Esophagus (tissue), 2 donors: Measurements from ENCODE around the gene MMP14. TPM values are rescaled to one million over a fixed set of nuclear protein-coding genes. Genes with fewer than 3 reads are reported as not detected.
"Not testable (repeated sequence)": the region's sequence is repeated elsewhere in the genome, so short reads cannot be mapped to it uniquely, and the experiment has no call there.

Experiments
- H3K27ac ChIP-seq, 2 donors: one replicate each; pipeline ENCODE4 v1.5.1; 2013; ENCODE audit warnings: low read depth in 2 of 2, mild to moderate bottlenecking in 2 of 2, inconsistent platforms in 1 of 2, low read length in 1 of 2, moderate library complexity in 1 of 2
- H3K27me3 ChIP-seq, 2 donors: one replicate each; pipeline ENCODE4 v1.6.1; 2013; ENCODE audit warnings: low read length in 2 of 2, control low read depth in 1 of 2, mild to moderate bottlenecking in 1 of 2; ENCODE audit not compliant: insufficient read depth in 2 of 2, control insufficient read depth in 1 of 2
- H3K36me3 ChIP-seq, 2 donors: one replicate each; pipeline ENCODE4 v1.6.1; 2013; ENCODE audit warnings: low read length in 1 of 2; ENCODE audit not compliant: control insufficient read depth in 2 of 2, insufficient read depth in 2 of 2
- H3K4me1 ChIP-seq, 2 donors: one replicate each; pipeline ENCODE4 v1.6.1; 2013; ENCODE audit warnings: low read length in 1 of 2; ENCODE audit not compliant: control insufficient read depth in 2 of 2, insufficient read depth in 2 of 2
- H3K4me3 ChIP-seq, 2 donors: one replicate each; pipeline ENCODE4 v1.5.1; 2013; ENCODE audit warnings: low read length in 2 of 2, mild to moderate bottlenecking in 2 of 2, low read depth in 1 of 2, moderate library complexity in 1 of 2
- H3K9me3 ChIP-seq, 2 donors: one replicate each; pipeline ENCODE4 v1.6.1; 2013; ENCODE audit warnings: mild to moderate bottlenecking in 2 of 2, low read depth in 1 of 2, low read length in 1 of 2, moderate library complexity in 1 of 2; ENCODE audit not compliant: control insufficient read depth in 2 of 2, insufficient read depth in 1 of 2
- WGBS, 2 donors: extraction: QIAGEN DNeasy Blood & Tissue Kit; methylation state at CpG; one replicate each; pipeline ENCODE4 v1.1.7; 2013; 5-methylcytosine and 5-hydroxymethylcytosine counted together
- polyA plus RNA-seq, 2 donors: library from polyadenylated mRNA; stranded (reverse); fragments of 200-250 nt; gene quantifications; one replicate each; pipeline ENCODE4 v1.2.3, GENCODE V29; 2013
- donor health status: healthy with polysubstance abuse.
- donor health status: Bipolar disorder and iron deficiency.

The MMP14 gene
- polyA plus RNA-seq, 2 donors, result 54.1 to 81.6 TPM

DNA sequence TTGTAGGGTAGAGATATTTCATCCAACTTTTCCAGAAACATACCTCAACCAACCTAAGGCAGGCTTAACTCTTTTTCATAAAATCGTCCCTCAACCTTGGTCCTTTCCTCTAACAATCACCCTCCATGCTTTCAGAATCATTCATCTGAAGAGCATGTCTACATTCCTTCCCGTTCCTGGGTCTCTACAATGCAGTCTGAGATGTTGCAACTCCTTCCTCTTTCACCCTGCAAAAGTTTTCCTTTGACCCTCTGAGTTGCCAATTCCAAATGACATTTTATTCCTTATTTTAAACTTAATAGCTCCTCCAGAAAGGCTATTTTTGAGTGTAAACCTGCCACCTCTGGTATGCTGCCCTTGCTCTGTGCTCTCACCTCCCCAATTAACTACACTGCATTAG is 37.9 kb upstream of the MMP14 start:
- Histone ChIP-seq H3K4me3 (no peak overlapping the region), H3K9me3 (no peaks in the 10 kb centered on the region), H3K27me3 (no peaks in the 10 kb centered on the region), H3K4me1 (no peaks in the 10 kb centered on the region), H3K36me3 (no peaks in the 10 kb centered on the region), H3K27ac (no peak overlapping the region)
- 47% methylated on average over 2 of the region's 2 CpGs for WGBS, 2 donors

DNA sequence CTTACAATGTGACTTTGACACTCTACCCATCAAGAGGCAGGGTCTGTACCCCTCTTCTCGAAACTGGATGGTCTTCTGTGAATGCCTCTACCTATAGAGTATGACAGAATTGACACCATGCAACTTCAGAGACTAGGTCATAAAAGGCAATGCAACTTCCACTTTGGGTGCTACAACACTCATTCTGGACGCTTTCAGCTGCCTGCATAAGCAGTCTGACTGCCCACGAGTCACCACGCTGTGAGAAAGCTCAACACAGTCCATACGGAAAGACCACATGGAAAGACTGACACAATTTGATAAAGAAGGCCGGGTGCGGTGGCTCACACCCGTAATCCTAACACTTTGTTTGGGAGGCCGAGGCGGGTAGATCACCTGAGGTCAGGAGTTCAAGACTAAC is 36.0 kb upstream of the MMP14 start:
- Histone ChIP-seq H3K4me1 (no peaks in the 10 kb centered on the region), H3K4me3 (no peak overlapping the region), H3K27me3 (no peaks in the 10 kb centered on the region), H3K27ac (no peak overlapping the region), H3K36me3 (no peaks in the 10 kb centered on the region), H3K9me3 (no peaks in the 10 kb centered on the region)
- WGBS, 2 donors, result 79 to 91% methylated on average over 10 of the region's 10 CpGs

DNA sequence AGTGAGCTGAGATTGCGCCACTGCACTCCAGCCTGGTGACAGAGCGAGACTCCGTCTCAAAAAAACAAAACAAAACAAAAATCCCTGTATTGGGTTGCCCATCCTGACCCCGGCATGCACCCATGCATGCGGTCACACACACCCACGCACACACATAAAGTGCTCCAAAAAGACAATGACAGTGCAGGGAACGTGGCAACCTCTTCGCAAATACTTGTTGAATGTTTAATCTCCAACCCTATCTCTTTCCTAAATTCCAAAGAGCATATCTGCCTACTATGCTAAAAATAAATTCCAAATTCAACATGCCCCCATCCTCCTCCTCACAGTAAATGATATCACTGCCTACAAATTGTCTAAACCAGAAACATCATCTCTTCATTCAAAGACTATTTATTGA is 34.7 kb upstream of the MMP14 start:
- 82 to 86% methylated on average over 8 of the region's 8 CpGs for WGBS, 2 donors
- no peaks in the 10 kb centered on the region for H3K27me3 ChIP-seq
- H3K4me3 ChIP-seq, result no peak overlapping the region
- no peaks in the 10 kb centered on the region for H3K4me1 ChIP-seq
- H3K9me3 ChIP-seq, result no peaks in the 10 kb centered on the region
- H3K27ac ChIP-seq, result no peak overlapping the region
- no peaks in the 10 kb centered on the region for H3K36me3 ChIP-seq

DNA sequence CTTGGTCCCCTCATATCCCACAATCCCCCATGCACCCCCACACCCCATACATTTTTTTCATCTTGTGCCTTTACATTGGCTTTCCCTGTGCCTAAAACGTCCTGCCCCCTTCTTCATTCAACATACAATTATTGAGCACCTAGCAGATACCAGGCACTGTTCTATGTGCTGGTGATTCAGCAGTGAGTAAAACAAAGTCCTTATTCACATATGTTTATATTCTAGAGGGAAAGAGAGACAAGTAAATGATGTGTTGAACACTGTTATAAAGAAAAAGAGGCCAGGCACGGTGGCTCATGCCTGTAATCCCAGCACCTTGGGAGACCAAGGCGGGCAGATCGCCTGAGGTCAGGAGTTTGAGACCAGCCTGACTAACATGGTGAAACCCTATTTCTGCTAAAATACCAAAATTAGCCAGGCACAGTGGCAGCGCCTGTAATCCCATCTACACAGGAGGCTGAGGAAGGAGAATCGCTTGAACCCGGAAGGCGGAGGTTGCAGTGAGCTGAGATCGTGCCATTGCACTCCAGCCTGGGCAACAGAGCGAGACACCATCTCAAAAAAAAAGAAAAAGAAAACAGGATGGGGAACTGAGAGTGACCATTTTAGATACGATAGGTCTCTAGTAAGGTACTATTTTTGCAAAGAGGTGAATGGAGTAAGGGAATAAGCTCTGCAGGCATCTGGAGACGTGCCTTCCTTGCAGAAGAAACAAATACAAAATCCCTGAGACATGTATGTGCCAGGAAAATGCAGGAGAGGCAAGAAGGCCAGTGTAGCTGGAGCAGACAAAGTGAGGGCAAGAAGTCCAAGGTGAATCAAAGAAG is 33.3 kb upstream of the MMP14 start:
- Histone ChIP-seq H3K27me3 (no peaks in the 10 kb centered on the region), H3K9me3 (no peaks in the 10 kb centered on the region), H3K4me1 (no peaks in the 10 kb centered on the region), H3K36me3 (no peaks in the 10 kb centered on the region), H3K27ac (no peak overlapping the region), H3K4me3 (no peak overlapping the region)
- WGBS, 2 donors, result 81 to 82% methylated on average over 12 of the region's 12 CpGs

DNA sequence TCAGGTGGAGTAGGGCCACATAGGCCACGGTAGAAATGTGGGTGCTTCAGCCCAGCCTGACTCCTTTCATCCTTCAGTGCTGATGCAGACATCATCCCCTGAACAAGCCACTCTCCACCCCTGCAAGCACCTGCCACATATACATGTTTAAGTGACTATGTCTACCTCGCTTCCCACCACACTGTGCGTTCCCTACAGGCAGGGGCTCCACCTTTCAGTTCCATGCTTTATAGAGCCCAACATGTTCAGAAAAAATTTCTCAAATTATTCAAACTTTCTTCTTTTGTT is 32.8 kb upstream of the MMP14 start:
- no peak overlapping the region for H3K27ac ChIP-seq
- H3K9me3 ChIP-seq, result no peaks in the 10 kb centered on the region
- no peaks in the 10 kb centered on the region for H3K4me1 ChIP-seq
- H3K27me3 ChIP-seq, result no peaks in the 10 kb centered on the region
- no peaks in the 10 kb centered on the region for H3K36me3 ChIP-seq
- H3K4me3 ChIP-seq, result no peak overlapping the region
- WGBS, 2 donors, result 80 to 84% methylated on average over 3 of the region's 3 CpGs

DNA sequence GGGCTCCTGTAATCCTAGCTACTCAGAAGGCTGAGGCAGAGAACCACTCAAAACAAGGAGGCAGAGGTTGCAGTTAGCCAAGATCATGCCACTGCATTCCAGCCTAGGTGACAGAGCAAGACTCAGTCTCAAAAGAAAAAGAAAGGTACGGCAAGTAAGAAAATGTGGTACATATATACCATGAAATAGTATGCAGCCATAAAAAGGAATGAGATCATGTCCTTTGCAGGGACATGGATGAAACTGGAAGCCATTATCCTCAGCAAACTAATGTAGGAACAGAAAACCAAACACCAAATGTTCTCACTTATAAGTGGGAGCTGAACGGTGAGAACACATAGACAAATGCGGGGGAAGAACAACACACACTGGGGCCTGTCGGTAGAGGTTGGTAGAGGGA is 31.1 kb upstream of the MMP14 start:
- not testable (repeated sequence) for H3K4me1 ChIP-seq, H3K9me3 ChIP-seq, H3K36me3 ChIP-seq, H3K4me3 ChIP-seq, H3K27me3 ChIP-seq, H3K27ac ChIP-seq
- WGBS, 2 donors, result 88 to 91% methylated on average over 4 of the region's 4 CpGs

DNA sequence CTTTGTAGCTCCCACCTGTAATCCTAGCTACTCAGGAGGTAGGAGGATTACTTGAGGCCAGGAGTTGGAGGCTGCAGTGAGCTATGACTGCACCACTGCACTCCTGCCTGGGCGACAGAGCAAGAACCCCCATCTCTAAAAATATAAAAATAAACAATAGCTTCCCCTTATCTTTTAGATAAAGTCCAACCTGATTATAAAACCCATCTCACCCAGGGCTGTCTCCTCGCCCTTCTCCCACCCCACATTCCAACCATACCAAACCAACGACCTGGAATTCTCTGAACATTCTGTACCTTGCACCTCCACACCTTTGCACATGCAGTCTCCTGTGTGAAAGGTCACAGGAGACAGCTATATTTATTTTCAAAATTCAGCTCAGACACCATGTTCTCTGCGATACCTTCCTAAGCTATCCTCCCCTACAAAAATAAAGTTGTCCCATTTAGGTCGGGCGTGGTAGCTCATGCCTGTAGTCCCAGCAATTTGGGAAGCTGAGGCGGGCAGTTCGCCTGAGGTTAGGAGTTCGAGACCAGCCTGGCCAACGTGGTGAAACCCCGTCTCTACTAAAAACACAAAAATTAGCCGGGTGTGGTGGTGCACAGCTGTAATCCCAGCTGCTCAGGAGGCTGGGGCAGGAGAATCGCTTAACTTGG is 28.8 kb upstream of the MMP14 start:
- 77 to 78% methylated on average over 13 of the region's 13 CpGs for WGBS, 2 donors
- H3K36me3 ChIP-seq, result no peaks in the 10 kb centered on the region
- H3K27me3 ChIP-seq, result no peaks in the 10 kb centered on the region
- no peaks in the 10 kb centered on the region for H3K4me1 ChIP-seq
- no peaks in the 10 kb centered on the region for H3K9me3 ChIP-seq
- no peak overlapping the region for H3K4me3 ChIP-seq
- H3K27ac ChIP-seq, result no peak overlapping the region

DNA sequence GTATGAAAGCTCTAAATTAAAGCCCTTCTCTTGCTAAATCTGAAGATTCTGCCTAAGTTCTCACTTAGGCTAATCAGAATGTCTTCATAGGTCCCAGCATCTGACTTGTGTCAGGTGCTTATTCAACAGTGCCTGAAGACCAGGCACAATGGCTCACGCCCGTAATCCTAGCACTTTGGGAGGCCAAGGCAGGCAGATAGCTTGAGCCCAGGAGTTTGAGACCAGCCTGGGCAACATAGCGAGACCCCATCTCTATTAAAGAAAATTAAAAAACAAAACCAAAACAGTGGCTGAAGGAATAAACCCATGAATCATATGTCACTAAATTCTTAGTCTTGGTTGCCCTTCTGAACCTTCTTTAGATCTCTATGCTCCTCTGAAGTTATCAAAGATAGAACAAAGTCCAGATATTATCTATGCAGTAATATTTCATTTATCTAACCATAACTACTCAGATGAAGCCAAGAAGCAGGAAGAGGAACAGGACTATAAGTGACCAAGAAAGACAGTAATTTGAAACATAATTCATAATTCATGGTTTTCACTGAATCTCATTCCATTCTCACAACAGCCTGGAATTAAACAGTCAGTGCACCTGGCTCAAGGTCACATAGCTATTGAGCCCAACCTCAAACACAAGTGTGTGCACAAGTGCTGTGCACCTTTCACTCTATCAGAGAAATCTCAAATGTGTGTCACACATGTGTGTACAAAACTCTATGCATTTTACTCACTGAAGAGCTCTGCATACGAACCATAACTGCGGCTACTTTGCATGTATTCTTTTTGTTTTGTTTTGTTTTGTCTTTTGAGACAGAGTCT is 27.8 kb upstream of the MMP14 start:
- Histone ChIP-seq H3K36me3 (no peaks in the 10 kb centered on the region), H3K4me3 (no peak overlapping the region), H3K4me1 (no peaks in the 10 kb centered on the region), H3K27me3 (no peaks in the 10 kb centered on the region), H3K9me3 (no peaks in the 10 kb centered on the region), H3K27ac (no peak overlapping the region)
- WGBS, 2 donors, result 81 to 92% methylated on average over 5 of the region's 5 CpGs

DNA sequence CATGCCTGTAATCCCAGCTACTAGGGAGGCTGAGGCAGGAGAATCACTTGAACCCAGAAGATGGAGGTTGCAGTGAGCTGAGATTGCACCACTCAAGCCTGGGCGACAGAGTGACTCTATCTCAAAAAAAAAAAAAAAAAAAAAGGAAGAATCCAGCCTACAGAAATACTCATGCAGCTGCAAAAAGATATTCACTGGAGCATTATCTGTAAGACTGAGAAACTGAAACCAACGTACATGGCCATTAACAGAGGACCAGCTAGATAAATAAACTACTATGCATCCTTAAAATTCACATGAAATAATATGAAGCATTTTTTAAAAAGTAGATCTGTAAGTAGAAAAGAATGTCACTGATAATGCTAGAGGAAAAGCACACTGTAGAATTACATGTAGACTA is 24.7 kb upstream of the MMP14 start:
- Histone ChIP-seq H3K27ac (no peak overlapping the region), H3K9me3 (no peaks in the 10 kb centered on the region), H3K36me3 (no peaks in the 10 kb centered on the region), H3K4me1 (no peaks in the 10 kb centered on the region), H3K27me3 (no peaks in the 10 kb centered on the region), H3K4me3 (no peak overlapping the region)
- WGBS, 2 donors, result 38 to 59% methylated on average over 2 of the region's 2 CpGs
